Heart left ventricle (tissue), 16 donors: ENCODE measurements around the gene GRM7. TPM values are rescaled to one million over a fixed set of nuclear protein-coding genes. Genes with fewer than 3 reads are reported as not detected.

ENCODE experiments used
- ATAC-seq, 4 donors: fragments of 200-7000 bp; cut with Tn5 transposase; one replicate each; pipeline ENCODE4 v1.9.1; 2020 to 2022; ENCODE audit warnings: moderate library complexity in 4 of 4, mild to moderate bottlenecking in 3 of 4, moderate number of reproducible peaks in 1 of 4
- DNase-seq, 5 donors: peaks; one replicate each; pipeline ENCODE4 v3.0.0-alpha.2; 2020
- H3K27ac ChIP-seq, 12 donors: fragments of 200-600 bp; sonication (generic) in 4 of 12; one replicate each; pipeline versions ENCODE4 v1.5.0 to v1.8.0; 2016 to 2022; ENCODE audit warnings: mild to moderate bottlenecking in 2 of 12
- H3K27me3 ChIP-seq, 9 donors: fragments of 200-600 bp; sonication (generic) in 2 of 9; one replicate each; pipeline versions ENCODE4 v1.5.1 to v1.8.0; 2016 to 2022; ENCODE audit warnings: mild to moderate bottlenecking in 3 of 9
- H3K36me3 ChIP-seq, 9 donors: fragments of 200-600 bp; sonication (generic) in 2 of 9; one replicate each; pipeline versions ENCODE4 v1.5.0 to v1.8.0; 2018 to 2022; ENCODE audit warnings: mild to moderate bottlenecking in 2 of 9
- H3K4me1 ChIP-seq, 12 donors: fragments of 200-600 bp; sonication (generic) in 4 of 12; one replicate each; pipeline versions ENCODE4 v1.5.0 to v1.8.0; 2016 to 2022; ENCODE audit warnings: mild to moderate bottlenecking in 3 of 12
- H3K4me3 ChIP-seq, 12 donors: fragments of 200-600 bp; sonication (generic) in 4 of 12; one replicate each; pipeline versions ENCODE4 v1.5.0 to v1.8.0; 2017 to 2022; ENCODE audit warnings: mild to moderate bottlenecking in 9 of 12, moderate library complexity in 4 of 12
- H3K9me3 ChIP-seq, 12 donors: fragments of 200-600 bp; sonication (generic) in 4 of 12; one replicate each; pipeline versions ENCODE4 v1.5.0 to v1.8.0; 2016 to 2022; ENCODE audit warnings: mild to moderate bottlenecking in 1 of 12
- CTCF ChIP-seq, 12 donors: fragments of 200-600 bp; sonication (generic) in 4 of 12; IDR thresholded peaks; one replicate each; pipeline versions ENCODE4 v1.5.0 to v1.8.0; 2018 to 2022; ENCODE audit warnings: antibody characterized with exemption in 12 of 12, mild to moderate bottlenecking in 5 of 12
- POLR2A ChIP-seq, 2 donors: fragments of 450-650 bp; IDR thresholded peaks; one replicate each; pipeline ENCODE4 v1.6.1; 2017; ENCODE audit warnings: antibody characterized with exemption in 2 of 2, mild to moderate bottlenecking in 2 of 2, moderate library complexity in 2 of 2
- WGBS, 4 donors: extraction: QIAGEN DNeasy Blood & Tissue Kit in 2 of 4; methylation state at CpG; one replicate each; pipeline versions ENCODE4 v1.1.5 to v1.1.7; 2013 to 2018; 5-methylcytosine and 5-hydroxymethylcytosine counted together
- intact Hi-C, 10 donors: fragments of 100-400 bp; cut with DNase I; formaldehyde crosslinking; loops; one replicate each; pipeline versions ENCODE4 v1.11.1 to v1.14.2; 2022
- polyA plus RNA-seq, 2 donors: library from polyadenylated mRNA; stranded (reverse); fragments of 200-250 nt; gene quantifications; one replicate each; pipeline ENCODE4 v1.2.3, GENCODE V29; 2013
- total RNA-seq, 9 donors: library from RNA; depleted of rRNA in 2 of 9; stranded (reverse); fragments of >200 nt in 2 of 9; fragmentation: NEBNext Ultra II Directional in 3 of 9; extraction: Animal tissue kit (Norgen Biotek cat#: 25700) in 3 of 9; gene quantifications; one replicate each; pipeline versions ENCODE4 v1.1.0 to v1.2.4, GENCODE V29; 2016 to 2023
- donor health status: ischemic (EF 13 %, LVEDD 7.1; RV severe dilation, severe dysfunction).
- donor health status: healthy with polysubstance abuse.
- donor health status: DM: no; HTN: yes; CAD: no.
- donor health status: DM: no; HTN: no; CAD: no.
- donor health status: ischemic (EF 25% LVEDD 6.9; RV normal size, moderate dysfunction).
- donor health status: ischemic (EF 25% LVEDD 5.7; RV mildly dilated, moderate dysfunction).
- donor health status: healthy.
- donor health status: DM: yes; HTN: yes; CAD: no.
- donor health status: ischemic (EF 35%, LVEDD 5.7; RV mildly dilated, moderate dysfunction).
- donor health status: nonischemic (EF 11% LVEDD 7.7; RV severe dilation, severe dysfunction).
- donor health status: DM: yes; HTN: yes; CAD: no.
- donor health status: PGD.
- donor health status: ischemic (EF 29% LVEDD 5.4; RV normal size, mild dysfunction).
- donor health status: nonischemic (EF 23%, LVEDD 6.1; RV moderate dilation, normal function).

GRM7 gene
- total and polyA plus RNA-seq, 11 donors: not detected

- H3K27ac ChIP-seq: peak overlapping the region in 2 of 12 donors; percentile 11 to 15
- H3K27me3 ChIP-seq: no peaks in the 10 kb centered on the region
- no peak for TF ChIP-seq CTCF (IDR thresholded peaks at IDR 0.05)
- no peak for TF ChIP-seq POLR2A (IDR thresholded peaks at IDR 0.05)
- no peaks in the 10 kb centered on the region for H3K36me3 ChIP-seq
- H3K4me3 ChIP-seq: no peak overlapping the region
- intact Hi-C loops: no loop called here
- WGBS, 4 donors: 63 to 72% (median 66%) methylated on average over 2 of the region's 2 CpGs
- DNase-seq: no peak
- peaks cover 0 to 15% (median 0%) of the 10 kb centered on the region in 12 donors for H3K9me3 ChIP-seq
- peak; percentile 54 to 79 (median 63) for ATAC-seq
- H3K4me1 ChIP-seq: peaks cover 0 to 9% (median 0%) of the 10 kb centered on the region in 12 donors
These were observed 712.4 kb downstream of the GRM7 start for GRCh38 chr3:7573330-7573729.

GRCh38 chr3:7574435-7574834 is 713.5 kb downstream of the GRM7 start:
- TF ChIP-seq CTCF (IDR thresholded peaks at IDR 0.05) (no peak), POLR2A (IDR thresholded peaks at IDR 0.05) (no peak)
- Histone ChIP-seq H3K36me3 (no peaks in the 10 kb centered on the region), H3K9me3 (peaks cover 0 to 15% (median 0%) of the 10 kb centered on the region in 12 donors), H3K4me1 (peaks cover 0 to 9% (median 0%) of the 10 kb centered on the region in 12 donors), H3K27ac (no peak overlapping the region), H3K4me3 (no peak overlapping the region), H3K27me3 (no peaks in the 10 kb centered on the region)
- peak in 1 of 4 donors; percentile 26 for ATAC-seq
- WGBS, 4 donors: 41 to 55% (median 48%) methylated on average over 5 of the region's 5 CpGs
- intact Hi-C loops: no loop called here
- no peak for DNase-seq

GRCh38 chr3:7576071-7576470 is 715.2 kb downstream of the GRM7 start:
- Histone ChIP-seq H3K27ac (no peak overlapping the region), H3K36me3 (no peaks in the 10 kb centered on the region), H3K4me3 (no peak overlapping the region), H3K27me3 (no peaks in the 10 kb centered on the region), H3K4me1 (peaks cover 0 to 9% (median 0%) of the 10 kb centered on the region in 12 donors), H3K9me3 (peaks cover 0 to 9% (median 0%) of the 10 kb centered on the region in 12 donors)
- 76 to 96% (median 89%) methylated on average over 1 of the region's 1 CpG for WGBS, 4 donors
- intact Hi-C loops: no loop called here
- ATAC-seq (no peak), DNase-seq (no peak)
- TF ChIP-seq POLR2A (IDR thresholded peaks at IDR 0.05) (no peak), CTCF (IDR thresholded peaks at IDR 0.05) (no peak)

- no peaks in the 10 kb centered on the region for H3K27me3 ChIP-seq
- 90 to 93% (median 91%) methylated on average over 3 of the region's 3 CpGs for WGBS, 4 donors
- H3K9me3 ChIP-seq: peaks cover 0 to 7% (median 0%) of the 10 kb centered on the region in 12 donors
- H3K36me3 ChIP-seq: no peaks in the 10 kb centered on the region
- DNase-seq (no peak), ATAC-seq (no peak)
- H3K4me1 ChIP-seq: peaks cover 0 to 9% (median 0%) of the 10 kb centered on the region in 12 donors
- no peak for TF ChIP-seq POLR2A (IDR thresholded peaks at IDR 0.05)
- TF ChIP-seq CTCF (IDR thresholded peaks at IDR 0.05): no peak
- H3K4me3 ChIP-seq: no peak overlapping the region
- intact Hi-C loops: no loop called here
- H3K27ac ChIP-seq: no peak overlapping the region
These were observed 715.6 kb downstream of the GRM7 start for GRCh38 chr3:7576506-7576905.
